ENCODE measurements around the gene TCP11.

TCP11 gene

DNA sequence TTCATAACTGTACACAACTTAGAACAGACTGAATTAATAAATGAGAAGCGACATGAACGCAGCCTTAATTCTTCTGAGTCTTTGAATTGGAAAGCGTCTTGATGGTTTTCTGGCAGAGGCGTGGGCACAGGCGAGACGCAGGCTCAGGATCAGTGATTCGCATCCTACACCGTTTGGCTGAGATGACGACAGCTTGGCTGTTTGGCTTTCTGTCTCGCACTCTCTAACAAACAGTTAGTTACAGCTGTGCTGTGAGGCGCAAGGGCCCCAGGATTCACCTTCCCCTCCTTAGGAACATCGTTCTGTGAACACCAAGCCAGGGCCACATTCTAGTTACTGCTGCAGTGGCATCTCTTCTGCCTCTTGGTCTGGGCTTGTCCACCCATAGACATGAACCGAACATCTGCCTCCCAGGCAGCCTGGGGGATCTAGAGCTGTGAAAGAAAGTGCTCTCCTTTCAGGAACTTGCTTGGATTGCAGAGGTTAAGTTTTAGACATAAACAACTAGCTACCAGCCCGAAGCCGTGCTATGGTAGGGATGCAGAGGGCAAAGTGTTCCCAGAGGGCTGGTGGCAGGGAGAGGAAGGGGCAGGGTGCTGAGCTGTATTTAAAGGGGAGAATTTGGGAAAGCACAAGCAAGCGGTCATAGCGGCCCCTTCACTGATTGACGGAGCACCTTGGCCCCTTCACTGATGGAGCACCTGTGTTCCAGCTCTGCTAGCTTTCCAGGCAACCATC lies 49.6 kb downstream of the TCP11 start:
- DNase-seq = no peak

DNA sequence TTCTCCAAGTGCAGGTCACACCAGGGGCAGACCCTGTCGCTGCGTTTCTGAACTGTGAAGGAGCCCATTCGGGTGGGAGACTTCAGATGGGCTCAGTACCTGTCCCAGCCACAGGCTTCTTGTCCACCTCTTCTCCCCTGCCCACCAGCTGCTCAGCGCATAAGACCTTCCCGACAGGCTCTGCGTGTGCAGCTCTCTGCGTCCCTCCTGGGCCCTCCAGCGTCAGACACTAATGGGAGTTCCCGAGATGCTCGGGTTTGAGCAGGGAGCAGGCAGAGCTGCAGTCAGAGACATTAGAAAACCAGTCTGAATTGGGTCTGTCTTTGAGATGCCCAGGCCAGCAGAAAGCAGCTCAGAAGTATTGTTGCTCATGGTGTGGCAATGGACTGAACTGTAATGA lies 50.4 kb downstream of the TCP11 start:
- no peak for DNase-seq

DNA sequence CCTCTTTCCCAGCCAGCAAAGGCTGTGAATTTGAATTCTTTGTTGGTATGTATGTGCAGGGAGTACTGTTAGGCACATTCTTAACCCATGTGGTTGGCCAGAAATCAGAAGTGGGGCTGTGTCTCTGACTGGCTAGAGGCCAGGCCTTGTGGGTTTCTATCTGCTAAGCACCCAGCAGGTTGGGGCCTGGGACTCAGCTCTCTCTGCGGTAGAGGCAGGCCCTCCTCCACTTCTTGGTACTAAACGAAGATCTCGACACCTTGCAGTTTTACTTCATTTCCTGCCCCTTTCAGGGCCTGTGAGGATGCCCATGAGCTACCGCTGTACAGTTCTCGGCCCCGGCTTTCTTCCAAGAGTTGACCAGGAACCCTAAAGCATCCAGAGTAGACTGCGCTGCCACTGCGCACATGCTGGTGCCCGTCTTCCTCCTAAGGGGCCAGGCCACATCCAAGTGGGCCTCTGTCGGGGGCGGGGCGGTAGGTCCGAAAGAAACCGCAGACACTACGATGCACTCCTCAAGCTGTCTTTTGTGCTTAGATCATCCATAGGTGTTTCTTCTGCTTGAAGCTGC lies 51.1 kb downstream of the TCP11 start:
- DNase-seq = no peak

DNA sequence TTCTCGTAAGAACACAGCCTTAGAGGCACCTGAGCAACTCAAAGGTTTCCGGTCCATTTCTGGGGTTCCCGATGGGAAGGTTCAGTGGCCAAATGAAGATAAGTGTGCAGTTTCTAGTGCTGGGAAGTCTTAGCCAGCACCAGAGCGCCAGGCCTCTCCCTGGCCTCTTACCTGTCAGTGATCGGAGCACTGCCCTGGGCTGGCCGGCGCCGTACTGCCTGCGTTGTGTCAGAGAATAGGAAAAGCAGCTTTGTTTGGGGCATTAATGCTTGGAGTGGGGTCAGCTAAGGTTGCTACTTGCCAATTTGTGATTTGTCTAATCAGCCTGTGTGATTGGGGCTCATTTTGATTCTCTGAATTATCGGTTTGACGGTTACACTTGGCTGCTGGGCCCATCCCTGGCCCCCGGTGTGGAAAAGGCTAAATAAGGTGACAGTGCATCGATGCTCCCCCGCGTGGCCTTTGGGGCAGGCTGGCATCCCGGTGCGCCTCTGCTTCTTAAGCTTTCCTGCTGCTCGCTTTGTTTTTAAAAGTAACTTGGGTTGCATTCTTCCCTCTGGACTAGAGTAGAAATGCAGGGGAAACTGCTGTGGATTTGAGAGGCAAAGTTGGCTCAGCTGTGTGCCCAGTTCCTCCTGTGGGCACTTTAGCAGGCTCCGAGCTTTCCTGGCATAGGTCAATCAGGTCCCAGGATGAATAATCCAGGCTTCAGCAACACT lies 51.8 kb downstream of the TCP11 start:
- DNase-seq = no peak

DNA sequence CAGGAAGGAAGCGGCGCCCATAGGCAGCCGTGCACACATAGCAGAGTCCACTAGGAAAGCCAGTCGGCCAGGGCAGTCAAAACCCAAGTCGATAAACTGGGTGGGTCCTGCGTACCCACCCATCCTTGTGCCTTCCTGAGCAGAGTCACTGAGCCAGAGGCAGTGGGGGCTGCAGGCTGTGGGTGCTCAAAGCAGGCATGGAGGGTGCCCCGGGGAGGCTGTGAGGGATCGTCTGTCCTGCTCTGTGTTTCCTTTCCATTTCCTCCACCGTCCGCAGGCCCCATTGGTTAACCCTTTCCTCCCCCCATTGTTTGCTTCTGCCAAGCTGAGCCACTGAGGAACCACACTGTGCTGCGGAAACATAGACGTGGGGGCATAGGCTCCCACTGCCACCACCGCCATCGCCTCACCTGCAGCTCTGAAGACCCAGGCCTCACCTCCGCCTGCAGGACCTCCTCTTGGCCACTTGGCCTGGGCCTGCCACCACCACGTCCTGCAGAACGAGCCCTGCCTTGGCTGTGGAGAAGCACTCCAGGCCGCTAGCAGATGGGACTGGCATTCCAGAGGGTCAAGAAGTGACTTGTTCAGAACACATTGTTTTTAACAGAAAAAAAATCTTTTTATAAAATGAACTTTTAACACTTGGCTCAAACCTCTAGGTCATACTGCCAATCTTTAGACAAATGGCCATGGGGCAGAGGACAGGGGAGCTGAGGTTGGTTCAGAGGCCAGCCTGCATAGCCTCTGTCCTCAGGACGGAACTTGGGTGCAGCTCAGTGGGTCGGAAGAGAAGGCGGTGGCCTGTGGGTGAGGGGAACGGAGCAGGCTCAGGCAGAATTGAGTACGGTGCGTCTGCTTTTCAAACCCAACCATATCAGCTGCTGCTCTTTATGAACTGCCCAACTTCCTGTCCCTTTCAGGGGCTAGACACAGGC lies 52.6 kb downstream of the TCP11 start:
- no peak for DNase-seq

DNA sequence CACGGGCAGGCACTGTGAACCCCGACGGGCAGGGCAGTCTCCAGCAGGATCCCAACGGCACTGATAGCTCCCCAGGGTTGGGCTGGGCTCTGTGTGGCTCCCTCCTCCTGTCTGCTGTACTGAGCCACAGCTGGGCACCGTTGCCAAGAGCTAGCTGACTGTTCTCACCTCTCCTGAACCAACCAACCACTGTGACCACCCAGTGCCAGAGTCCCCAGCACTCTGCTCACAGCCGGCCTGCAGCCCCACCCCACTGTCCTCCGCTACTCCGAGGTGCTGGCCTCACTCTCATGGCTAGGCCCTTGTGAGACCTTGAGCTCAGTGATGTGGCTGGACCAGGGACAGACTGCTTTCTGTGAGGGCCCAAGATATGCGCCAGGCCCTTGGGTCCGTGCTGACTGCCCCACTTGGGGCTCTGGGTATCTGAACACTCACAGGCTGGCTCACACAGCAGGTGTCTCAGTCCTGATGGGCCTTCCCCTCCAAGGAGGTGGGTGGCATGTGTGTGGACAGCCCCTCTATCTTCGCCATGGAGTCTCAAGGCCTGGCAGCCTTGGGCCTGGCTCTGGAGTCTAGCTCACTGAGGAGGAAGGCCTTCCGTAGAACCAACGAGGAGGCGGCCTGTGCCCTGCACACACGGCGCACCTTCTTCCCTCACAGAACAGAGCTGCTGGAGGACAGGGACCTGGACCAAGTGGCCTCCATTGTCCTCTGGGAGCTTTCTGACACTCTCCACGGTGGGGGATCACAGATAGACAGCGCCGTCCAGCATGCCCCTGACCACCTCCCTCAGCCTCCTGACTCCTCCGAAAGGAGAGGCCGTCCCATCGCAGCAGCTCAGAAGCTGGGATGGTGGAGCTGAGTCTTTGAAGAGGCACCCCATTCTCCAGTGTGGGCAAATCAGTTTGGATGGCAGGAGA lies 53.5 kb downstream of the TCP11 start:
- no peak for DNase-seq

DNA sequence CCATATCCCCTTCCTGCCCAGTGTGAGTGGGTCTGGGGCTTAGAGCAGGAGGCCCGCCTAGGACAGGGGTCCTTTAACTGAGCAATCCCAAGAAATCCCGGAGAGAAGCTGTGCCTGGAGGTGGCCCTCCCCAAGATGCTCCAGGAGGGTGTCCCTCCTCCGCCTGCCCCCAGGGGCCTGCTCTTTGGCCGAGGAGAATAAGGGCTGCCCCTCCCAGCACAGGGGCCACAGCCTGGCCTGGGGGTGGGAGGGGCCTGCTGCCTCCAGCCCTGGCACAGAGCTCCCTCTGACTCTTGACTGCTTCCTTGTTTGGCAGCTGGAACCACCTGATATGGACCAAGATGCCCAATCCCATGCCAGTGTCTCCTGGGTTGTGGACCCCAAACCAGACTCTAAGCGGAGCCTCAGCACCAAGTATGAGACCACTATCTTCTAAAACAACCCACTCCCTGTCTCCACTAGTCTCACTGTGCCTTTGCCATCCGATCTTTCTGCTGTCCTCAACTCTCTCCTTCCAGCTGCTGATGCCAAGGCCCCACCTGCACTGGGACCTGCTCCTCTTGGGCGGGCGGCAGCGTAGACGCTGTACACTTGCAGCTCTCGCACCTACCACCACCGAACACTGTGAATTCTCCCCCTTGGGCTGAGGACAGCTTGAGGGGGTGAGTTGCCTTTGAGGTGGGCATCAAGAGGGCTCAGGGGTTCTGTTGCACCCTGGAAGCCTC lies 54.3 kb downstream of the TCP11 start:
- DNase-seq = no peak

DNA sequence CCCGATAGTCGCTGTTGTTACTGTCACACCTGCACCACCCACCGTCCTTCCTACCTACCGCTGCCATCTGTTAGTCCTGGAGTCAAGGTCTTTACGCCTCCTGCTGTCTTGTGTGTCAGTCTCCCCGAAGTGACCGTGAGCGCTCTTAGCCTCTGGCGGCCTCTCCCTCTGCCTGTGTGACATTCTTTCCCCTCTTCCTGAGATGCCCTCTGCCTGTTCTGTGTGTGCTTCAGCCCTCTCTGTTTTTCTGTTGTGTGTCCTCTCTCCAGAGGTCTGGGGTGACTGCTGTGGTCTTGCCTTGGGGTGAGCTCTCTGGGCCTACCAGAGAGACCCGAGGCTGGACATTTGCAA lies 54.9 kb downstream of the TCP11 start:
- DNase-seq = no peak

DNA sequence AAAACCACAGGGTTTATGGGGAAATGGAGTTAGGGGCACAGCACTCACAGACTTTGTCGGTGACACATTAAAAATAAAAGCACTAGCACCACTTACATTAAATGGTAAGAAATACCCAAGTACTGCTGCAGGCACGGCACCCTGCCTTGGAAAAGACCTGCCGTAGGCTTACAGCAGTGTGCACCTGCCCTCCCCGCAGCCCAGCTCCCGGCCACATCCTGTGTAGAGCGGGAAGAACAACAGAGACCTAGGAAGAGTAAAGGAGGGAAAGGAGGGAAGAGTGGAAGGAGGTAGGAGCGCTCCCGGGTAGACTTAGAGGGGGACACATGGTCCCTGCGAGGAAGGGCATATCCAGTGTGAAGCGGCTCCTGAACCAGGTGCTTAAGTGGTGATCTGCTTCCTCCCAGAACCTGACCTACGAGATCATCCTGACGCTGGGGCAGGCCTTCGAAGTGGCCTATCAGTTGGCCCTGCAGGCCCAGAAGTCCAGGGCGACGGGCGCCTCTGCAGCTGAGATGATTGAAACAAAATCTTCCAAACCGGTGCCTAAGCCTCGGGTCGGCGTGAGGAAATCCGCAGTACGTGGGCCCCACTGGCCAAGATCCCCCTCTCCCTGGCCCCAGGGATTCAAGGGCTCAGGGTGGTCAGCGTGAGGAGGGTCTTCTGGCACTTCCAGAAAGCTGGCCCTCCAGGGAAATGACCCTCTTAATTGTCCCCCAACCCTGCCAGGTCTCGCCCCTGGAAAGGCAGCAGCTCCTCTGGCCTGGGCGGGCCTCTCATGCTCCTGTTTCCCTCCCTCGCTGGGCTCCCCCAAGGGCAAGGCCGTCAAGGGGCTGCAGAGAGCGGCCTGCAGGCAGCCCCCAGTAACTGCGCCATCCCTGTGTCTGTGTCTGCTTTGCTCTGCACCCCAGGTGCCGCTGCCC lies 55.5 kb downstream of the TCP11 start:
- no peak for DNase-seq

DNA sequence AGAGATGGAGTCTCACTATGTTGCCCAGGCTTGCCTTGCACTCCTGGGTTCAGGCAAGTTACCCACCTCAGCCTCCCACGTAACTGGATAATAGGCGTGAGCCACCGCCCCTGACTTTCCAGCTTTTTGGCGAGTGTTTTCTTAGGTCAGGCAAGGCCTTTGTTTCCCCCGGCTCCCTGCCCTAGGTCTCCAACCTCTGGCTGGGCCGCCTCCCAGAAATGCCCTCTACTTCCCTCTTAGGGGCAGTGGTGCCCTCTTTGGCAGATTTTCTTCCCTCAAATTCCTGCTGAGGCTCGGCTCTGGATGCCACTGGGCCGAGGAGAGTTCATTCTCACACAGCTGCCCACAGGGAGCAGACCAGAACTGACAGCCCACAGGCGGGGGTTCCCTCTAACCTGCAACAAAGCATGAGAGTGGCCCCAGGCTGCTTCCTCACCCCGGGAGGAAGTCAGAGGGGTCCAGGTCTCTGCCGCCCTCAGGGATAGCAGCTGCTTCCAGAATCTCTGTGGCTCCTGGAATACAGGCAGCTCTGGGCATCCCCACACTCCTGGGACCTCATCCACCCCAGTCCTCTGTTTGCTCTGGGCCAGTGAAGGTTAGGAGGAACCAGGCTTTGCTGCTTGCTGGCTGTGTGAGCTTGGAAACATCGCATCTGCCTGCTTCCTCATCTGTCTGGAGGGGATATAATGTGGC lies 56.5 kb downstream of the TCP11 start:
- no peak for DNase-seq

DNA sequence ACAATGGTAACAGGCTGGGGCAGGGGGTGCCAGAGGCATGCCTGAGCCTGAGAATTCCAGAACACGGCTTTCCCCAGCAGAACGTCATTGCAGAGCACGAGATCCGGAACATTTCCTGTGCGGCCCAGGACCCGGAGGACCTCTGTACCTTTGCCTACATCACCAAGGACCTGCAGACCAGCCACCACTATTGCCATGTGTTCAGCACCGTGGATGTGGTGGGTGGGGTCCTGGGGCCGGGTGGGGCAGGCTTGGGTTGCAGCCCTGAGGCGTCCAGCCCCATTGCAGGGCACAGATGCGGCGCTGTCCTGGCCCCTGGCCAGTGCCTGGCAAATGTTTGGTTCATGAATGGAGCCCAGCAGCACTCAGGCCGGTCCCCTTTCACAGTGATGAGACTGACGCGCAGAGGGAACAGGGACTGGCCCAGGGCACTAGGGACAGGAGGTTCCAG lies 57.1 kb downstream of the TCP11 start:
- no peak for DNase-seq

DNA sequence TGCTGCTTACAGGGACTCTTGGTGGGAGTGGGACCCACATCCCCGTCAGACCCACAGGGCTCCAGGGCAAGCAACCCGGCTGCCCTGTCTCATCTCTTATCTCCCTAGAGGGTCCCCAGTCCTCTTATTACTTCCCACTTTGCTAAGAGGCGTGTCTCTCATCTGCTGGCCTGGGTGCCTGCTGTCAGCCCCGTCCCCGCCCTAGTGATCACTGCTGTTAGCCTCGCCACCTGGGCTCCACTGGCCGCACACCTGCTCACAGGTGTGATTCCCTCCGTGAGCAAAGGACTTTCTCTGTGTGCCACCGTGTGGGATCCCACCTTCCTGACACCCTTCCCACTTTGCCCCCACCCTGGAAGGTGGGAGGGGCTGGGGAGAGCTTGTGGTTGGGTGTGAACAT lies 57.6 kb downstream of the TCP11 start:
- no peak for DNase-seq

DNA sequence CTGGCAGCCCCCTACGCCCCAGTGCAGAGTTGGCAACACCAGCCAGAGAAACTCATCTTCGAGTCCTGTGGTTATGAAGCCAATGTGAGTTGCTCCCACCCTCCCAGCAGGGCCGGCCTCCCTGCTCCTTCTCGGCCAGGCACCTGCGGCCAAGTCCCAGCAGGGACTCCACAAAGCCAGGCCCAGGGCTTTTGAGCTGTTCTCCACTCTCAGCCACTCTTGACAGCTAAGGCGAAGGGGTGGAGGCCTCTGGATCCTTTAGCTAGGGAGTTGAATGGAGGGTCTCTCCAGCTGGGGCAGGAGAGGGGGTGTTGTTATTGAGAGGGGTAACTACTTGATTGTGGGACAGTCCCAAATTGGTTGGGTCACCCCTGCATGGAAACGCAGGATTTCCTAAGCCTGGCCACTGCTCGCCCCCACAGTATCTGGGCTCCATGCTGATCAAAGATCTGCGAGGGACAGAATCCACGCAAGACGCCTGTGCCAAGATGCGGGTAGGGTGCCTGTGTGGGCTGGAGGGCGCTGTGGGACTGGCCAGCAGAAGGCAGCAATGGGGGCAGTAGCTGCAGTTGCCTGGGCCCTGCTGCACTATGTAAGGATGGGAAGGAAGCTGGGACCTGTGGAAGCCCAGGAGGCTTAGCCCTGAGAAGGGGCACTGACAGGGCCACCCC lies 58.3 kb downstream of the TCP11 start:
- no peak for DNase-seq

DNA sequence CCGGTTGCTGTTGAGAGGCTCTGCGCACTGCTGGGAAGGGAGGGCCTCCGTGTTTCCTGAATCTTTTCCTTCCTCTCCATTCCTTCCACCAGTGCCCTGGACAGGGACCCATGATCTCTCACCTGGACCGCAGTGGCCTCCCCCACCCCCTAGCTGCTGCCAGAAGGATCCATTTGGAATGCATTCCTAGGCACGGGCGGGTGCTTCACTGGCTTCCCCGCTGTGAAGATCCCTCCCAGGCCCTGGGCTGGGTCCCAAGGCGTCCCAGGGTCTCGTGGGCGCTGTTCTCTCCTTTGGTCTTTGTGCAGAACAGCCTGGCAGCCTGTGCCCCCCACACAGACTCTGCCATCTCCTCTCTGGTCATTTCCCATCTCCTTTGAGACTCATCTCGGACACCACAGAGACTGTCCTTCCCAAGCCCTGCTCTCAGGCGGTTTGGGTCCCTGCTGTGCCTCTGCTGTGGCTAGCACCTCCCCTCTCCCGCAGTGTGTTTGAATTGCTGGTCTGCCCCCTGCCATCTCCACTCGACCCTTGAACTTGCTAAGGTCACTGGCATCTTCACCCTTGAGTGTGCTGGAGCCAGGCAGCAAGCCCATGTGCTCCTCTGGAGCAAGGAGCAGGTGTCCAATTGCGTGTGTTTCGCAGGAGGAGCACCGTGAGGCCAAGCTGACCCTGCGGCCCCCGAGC lies 59.0 kb downstream of the TCP11 start:
- DNase-seq = no peak

DNA sequence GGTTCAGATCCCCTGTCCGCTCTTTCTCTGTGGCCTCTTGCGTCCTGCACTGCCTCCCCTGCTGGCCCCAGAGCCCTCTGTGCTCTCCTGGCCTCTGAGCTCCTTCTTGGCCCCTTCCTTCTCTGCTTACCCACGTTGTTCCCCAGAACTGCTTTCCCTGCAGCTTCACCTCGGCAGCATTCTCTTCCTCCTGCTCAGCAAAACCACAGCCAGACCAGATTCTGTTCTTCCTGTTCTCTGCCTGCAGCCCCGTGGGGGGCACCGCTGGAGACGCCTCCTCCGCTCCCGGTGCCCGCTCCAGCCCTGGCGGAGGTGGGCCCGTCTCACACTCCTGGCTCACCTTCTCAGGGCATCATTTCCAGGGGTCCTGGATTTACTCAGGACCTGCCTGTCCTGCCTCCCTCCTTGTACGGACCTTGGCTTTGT lies 59.7 kb downstream of the TCP11 start:
- DNase-seq = no peak

DNA sequence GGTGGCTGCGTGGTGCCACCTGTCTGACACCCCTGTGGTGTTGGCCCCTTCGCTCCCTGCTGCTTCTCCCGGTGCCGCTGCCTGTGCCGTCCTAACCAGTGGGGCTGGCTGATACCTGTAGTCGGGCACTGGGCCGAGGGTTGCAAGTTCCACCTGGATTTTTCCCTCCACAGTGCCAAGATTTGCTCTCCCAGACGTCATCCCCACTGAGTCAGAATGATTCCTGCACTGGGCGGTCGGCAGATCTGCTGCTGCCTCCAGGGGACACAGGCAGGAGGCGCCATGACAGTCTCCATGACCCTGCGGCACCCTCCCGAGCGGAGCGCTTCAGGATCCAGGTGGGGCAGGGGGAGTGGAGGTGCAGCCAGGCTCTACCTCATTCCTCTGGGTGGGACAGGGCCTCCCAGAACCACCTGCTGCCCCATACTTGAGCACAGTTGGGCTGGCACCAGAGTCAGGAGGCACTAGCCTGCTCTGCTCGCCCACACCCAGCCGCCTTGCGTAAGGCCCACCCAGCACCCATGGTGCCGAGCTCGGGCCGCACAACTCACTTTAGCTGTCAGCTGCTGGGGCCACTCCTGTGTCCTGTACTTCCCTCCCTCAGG lies 60.2 kb downstream of the TCP11 start:
- DNase-seq = no peak

DNA sequence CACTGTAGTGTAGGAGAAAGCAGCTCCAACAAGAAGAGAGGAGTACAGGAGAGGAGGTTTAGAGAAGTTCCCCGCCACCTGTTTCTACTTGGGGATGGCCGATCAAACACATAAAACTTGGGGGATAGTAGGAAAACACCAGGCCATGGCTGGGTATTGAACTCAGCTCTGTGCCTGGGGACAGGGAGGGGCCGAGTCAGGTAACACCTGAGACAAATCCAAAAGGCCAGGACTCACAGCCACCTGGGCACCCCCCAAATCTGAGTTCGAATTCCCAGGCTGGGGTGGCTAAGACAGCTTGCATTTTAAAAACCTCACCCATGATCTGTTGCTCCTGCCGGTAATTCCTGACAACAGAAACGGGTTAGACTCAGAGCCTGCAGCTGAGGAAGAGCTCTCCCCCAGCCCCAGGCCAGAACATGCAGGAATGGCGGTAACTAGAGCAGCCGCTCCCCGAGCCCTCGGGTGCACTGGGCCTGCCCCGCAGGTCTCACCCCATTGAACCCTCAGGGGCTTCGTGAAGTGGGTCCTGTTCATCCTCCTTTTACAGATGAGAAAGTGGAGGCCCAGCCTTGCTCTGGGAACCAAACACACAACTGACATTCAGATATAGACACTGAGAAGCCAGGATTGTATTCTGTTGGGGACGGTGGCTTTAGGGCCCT lies 61.0 kb downstream of the TCP11 start:
- no peak for DNase-seq

Measured in activated gamma-delta T cell (primary cell).